ENCODE measurements around the gene ZNF821.
"Not testable (repeated sequence)": the region's sequence is repeated elsewhere in the genome, so short reads cannot be mapped to it uniquely, and the experiment has no call there.

ZNF821 gene

GRCh38 chr16:71834291-71834690, 49.7 kb downstream of the ZNF821 start:
- TF ChIP-seq, protein P1, sequence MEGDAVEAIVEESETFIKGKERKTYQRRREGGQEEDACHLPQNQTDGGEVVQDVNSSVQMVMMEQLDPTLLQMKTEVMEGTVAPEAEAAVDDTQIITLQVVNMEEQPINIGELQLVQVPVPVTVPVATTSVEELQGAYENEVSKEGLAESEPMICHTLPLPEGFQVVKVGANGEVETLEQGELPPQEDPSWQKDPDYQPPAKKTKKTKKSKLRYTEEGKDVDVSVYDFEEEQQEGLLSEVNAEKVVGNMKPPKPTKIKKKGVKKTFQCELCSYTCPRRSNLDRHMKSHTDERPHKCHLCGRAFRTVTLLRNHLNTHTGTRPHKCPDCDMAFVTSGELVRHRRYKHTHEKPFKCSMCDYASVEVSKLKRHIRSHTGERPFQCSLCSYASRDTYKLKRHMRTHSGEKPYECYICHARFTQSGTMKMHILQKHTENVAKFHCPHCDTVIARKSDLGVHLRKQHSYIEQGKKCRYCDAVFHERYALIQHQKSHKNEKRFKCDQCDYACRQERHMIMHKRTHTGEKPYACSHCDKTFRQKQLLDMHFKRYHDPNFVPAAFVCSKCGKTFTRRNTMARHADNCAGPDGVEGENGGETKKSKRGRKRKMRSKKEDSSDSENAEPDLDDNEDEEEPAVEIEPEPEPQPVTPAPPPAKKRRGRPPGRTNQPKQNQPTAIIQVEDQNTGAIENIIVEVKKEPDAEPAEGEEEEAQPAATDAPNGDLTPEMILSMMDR (IDR thresholded peaks at IDR 0.05; ENCODE audit: low read depth, low read length, missing control alignments) = no peak
- in situ Hi-C loops (cut with HindIII; ENCODE audit: low sequenced_read_pairs) = no loop called here
- DNase-seq (ENCODE audit: low read depth) = no peak
- no peak overlapping the region for H3K4me3 ChIP-seq (ENCODE audit: low read depth, low read length)

GRCh38 chr16:71832112-71832511, 51.9 kb downstream of the ZNF821 start:
- DNase-seq (ENCODE audit: low read depth); H3K4me3 ChIP-seq (ENCODE audit: low read depth, low read length); in situ Hi-C loops (cut with HindIII; ENCODE audit: low sequenced_read_pairs): not testable (repeated sequence)

DNA sequence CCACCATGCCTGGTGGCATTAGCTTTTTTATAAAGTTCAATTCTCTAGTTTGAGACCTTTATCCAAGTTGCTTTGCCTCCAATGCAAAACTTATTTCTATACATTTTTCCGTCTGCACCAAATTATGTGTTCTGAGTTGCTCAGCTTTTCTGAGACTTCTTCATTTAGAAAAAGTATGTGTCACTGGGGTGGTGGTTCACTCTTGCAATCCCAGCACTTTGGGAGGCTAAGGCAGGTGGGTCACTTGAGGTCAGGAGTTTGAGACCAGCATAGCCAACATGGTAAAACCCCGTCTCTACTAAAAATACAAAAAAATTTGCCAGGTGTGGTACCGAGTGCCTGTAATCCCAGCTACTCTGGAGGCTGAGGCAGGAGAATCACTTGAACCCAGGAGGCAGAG, 52.3 kb downstream of the ZNF821 start:
- in situ Hi-C loops (cut with HindIII; ENCODE audit: low sequenced_read_pairs); DNase-seq (ENCODE audit: low read depth); H3K4me3 ChIP-seq (ENCODE audit: low read depth, low read length): not testable (repeated sequence)

DNA sequence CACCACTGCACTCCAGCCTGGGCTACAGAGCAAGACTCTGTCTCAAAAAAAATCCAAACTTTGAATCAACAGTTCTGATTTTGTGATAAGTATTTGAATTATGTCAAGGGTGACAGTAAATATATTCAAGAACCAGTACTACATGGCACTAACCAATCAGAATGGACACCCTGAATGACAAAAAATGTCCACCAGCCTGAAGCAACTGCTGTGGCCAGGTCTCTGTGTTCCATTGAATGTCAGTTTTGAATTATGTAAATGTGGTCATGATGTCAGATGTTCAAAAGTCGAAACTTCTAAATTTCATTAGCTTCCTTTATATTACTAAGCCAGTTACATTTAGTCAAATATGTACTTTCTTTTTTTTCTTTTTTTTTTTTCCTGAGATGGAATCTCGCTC, 53.6 kb downstream of the ZNF821 start:
- TF ChIP-seq, protein P1 (IDR thresholded peaks at IDR 0.05; ENCODE audit: low read depth, low read length, missing control alignments) = no peak
- no peak overlapping the region for H3K4me3 ChIP-seq (ENCODE audit: low read depth, low read length)
- no peak for DNase-seq (ENCODE audit: low read depth)
- in situ Hi-C loops (cut with HindIII; ENCODE audit: low sequenced_read_pairs) = no loop called here

DNA sequence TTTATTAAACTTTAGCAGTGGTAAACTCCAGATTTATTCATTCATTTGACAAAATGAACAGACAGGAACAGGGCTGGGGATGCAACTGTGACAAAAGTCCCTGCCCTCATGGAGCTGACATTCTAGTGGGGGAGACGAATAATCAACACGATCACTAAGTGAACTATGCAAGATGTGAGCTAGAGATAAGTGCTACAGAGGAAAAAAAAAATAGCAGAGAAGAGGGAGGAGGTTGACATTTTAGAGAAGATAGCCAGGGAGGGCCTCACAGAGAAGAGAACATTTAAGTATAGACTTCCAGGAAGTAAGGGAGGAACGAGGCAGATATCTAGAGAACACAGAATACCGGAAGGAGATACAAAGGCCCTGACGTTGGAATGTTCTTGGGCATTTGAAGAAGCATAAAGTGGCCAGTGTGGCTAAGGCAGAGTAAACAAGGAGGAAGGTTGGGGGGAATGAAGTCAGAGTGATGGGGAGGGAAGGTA, 57.4 kb downstream of the ZNF821 start:
- no peak overlapping the region for H3K4me3 ChIP-seq (ENCODE audit: low read depth, low read length)
- DNase-seq (ENCODE audit: low read depth) = no peak
- TF ChIP-seq, protein P1 (IDR thresholded peaks at IDR 0.05; ENCODE audit: low read depth, low read length, missing control alignments) = no peak
- in situ Hi-C loops (cut with HindIII; ENCODE audit: low sequenced_read_pairs) = loop anchor here (5.0 kb wide), 1 partner anchor 106 kb away; no protein-coding TSS in a partner anchor

GRCh38 chr16:71817155-71817500, 66.9 kb downstream of the ZNF821 start:
- H3K4me3 ChIP-seq (ENCODE audit: low read depth, low read length); in situ Hi-C loops (cut with HindIII; ENCODE audit: low sequenced_read_pairs); DNase-seq (ENCODE audit: low read depth): not testable (repeated sequence)

DNA sequence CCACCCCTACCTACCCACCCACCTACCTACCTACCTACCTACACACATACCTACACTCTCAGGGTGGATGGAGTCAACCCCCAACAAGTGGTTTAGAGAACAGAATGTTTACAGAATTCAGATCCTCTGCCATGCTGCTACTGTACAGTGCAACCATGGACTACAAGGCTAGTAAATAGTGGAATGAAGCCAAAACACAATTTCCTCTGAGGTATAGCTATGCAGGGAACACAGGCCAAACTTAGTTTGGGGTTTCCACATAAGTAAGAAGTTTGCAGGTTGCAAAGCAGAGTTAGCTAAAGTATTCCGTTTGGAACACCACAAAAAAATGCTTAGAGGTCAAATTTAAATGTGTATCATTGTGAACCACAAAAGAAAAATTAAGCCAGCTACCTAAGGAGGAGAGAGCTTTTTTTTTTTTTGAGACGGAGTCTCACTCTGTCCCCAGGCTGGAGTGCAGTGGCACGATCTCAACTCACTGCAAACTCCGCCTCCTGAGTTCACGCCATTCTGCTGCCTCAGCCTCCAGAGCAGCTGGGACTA, 72.7 kb downstream of the ZNF821 start:
- peak; percentile 39 for DNase-seq (ENCODE audit: low read depth)
- H3K4me3 ChIP-seq (ENCODE audit: low read depth, low read length) = no peak overlapping the region
- in situ Hi-C loops (cut with HindIII; ENCODE audit: low sequenced_read_pairs) = no loop called here
- TF ChIP-seq, protein P1 (IDR thresholded peaks at IDR 0.05; ENCODE audit: low read depth, low read length, missing control alignments) = no peak

DNA sequence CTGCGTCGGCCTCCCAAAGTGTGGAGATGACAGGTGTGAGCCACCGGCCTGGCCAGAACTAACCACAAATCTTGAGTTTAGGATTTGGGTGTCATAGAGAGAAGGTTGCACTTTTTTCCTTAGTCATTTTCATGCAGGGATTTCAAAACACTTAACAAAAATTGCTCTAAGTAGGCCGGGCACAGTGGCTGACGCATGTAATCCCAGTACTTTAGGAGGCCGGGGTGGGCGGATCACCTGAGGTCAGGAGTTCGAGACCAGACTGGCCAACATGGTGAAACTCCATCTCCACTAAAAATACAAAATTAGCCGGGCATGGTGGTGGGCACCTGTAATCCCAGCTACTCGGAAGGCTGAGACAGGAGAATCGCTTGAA, 73.8 kb downstream of the ZNF821 start:
- H3K4me3 ChIP-seq (ENCODE audit: low read depth, low read length); DNase-seq (ENCODE audit: low read depth); in situ Hi-C loops (cut with HindIII; ENCODE audit: low sequenced_read_pairs): not testable (repeated sequence)

All from astrocyte of the cerebellum (primary cell).